Upper lobe of left lung (tissue), 6 donors: Measurements from ENCODE around the gene FAM216B. TPM values are rescaled to one million over a fixed set of nuclear protein-coding genes. Genes with fewer than 3 reads are reported as not detected.

Experiments used
- ATAC-seq, 2 donors: fragments of 200-7000 bp; cut with Tn5 transposase; one replicate each; pipeline ENCODE4 v1.9.1; 2022; ENCODE audit warnings: mild to moderate bottlenecking in 2 of 2, moderate library complexity in 2 of 2; ENCODE audit not compliant: low FRiP score in 2 of 2
- DNase-seq, 2 donors: peaks; one replicate each; pipeline ENCODE4 v3.0.0-alpha.2; 2019 to 2020
- H3K27ac ChIP-seq, 4 donors: fragments of 200-600 bp; sonication (generic); one replicate each; pipeline ENCODE4 v1.5.1; 2016 to 2019
- H3K27me3 ChIP-seq, 4 donors: fragments of 200-600 bp; sonication (generic); one replicate each; pipeline ENCODE4 v1.5.1; 2017 to 2019
- H3K36me3 ChIP-seq, 4 donors: fragments of 200-600 bp; sonication (generic); one replicate each; pipeline ENCODE4 v1.5.1; 2016 to 2019
- H3K4me1 ChIP-seq, 4 donors: fragments of 200-600 bp; sonication (generic); one replicate each; pipeline ENCODE4 v1.5.1; 2018 to 2019
- H3K4me3 ChIP-seq, 4 donors: fragments of 200-600 bp; sonication (generic); one replicate each; pipeline ENCODE4 v1.5.1; 2017 to 2019; ENCODE audit warnings: mild to moderate bottlenecking in 2 of 4, moderate library complexity in 1 of 4
- H3K9me3 ChIP-seq, 4 donors: fragments of 200-600 bp; sonication (generic); one replicate each; pipeline ENCODE4 v1.5.1; 2018 to 2019
- CTCF ChIP-seq, 6 experiments: fragments of 450-650 bp in 4 of 6; fragments of 200-600 bp in 2 of 6; sonication (generic) in 2 of 6; IDR thresholded peaks; one replicate each; pipeline ENCODE4 v1.5.1; 2016 to 2019; ENCODE audit warnings: antibody characterized with exemption in 6 of 6
- EP300 ChIP-seq, 4 donors: sonication (generic); formaldehyde crosslinking; IDR thresholded peaks; one replicate each; pipeline ENCODE4 v1.5.1; 2017; ENCODE audit warnings: antibody characterized with exemption in 4 of 4, control low read depth in 2 of 4
- POLR2A ChIP-seq, 4 donors: fragments of 450-650 bp; IDR thresholded peaks; one replicate each; pipeline ENCODE4 v1.5.1; 2016 to 2017; ENCODE audit warnings: antibody characterized with exemption in 4 of 4, mild to moderate bottlenecking in 2 of 4
- POLR2AphosphoS5 ChIP-seq, 2 donors: sonication (generic); formaldehyde crosslinking; IDR thresholded peaks; one replicate each; pipeline ENCODE4 v1.5.1; 2017; ENCODE audit warnings: antibody characterized with exemption in 2 of 2
- WGBS, 2 donors: methylation state at CpG; one replicate each; pipeline ENCODE4 v1.1.5; 2017 to 2018; 5-methylcytosine and 5-hydroxymethylcytosine counted together
- total RNA-seq, 6 donors: library from RNA; depleted of rRNA in 4 of 6; stranded (reverse); fragments of >200 nt in 4 of 6; gene quantifications; one replicate each; pipeline versions ENCODE4 v1.1.0 to v1.2.1, GENCODE V29; 2016 to 2021
- donor health status: DM: no; HTN: no; CAD: no; lungs with moderate emphysema.
- donor health status: DM: no; HTN: yes; CAD: no; lungs with severe emphysema.

FAM216B gene
- 10 to 100 TPM in 3 of 6 donors, 1 to 10 TPM in 2, under 1 TPM in 1; 0.43 to 60.5 (median 9.9) TPM for total RNA-seq

- no peaks in the 10 kb centered on the region for H3K36me3 ChIP-seq
- no peaks in the 10 kb centered on the region for H3K4me1 ChIP-seq
- H3K4me3 ChIP-seq = no peak within 1 kb of the TSS
- H3K9me3 ChIP-seq = no peaks in the 10 kb centered on the region
- TF ChIP-seq POLR2A (IDR thresholded peaks at IDR 0.05) (no peak), CTCF (IDR thresholded peaks at IDR 0.05) (no peak), EP300 (IDR thresholded peaks at IDR 0.05) (no peak)
- H3K27me3 ChIP-seq = no peaks in the 10 kb centered on the region
- WGBS, 2 donors = 58 to 64% methylated on average over 3 of the region's 3 CpGs
- no peak for DNase-seq
- H3K27ac ChIP-seq = no peak within 1 kb of the TSS
- no peak for ATAC-seq
Observed at GRCh38 chr13:42781352-42781751, at the start of gene FAM216B. FAM216B (plus strand) TSS chr13:42781584; CDS start chr13:42784068, 2,484 bp downstream.

- no peak for TF ChIP-seq EP300 (IDR thresholded peaks at IDR 0.05)
- TF ChIP-seq CTCF (IDR thresholded peaks at IDR 0.05) = no peak
- no peak for TF ChIP-seq POLR2A (IDR thresholded peaks at IDR 0.05)
- no peak for TF ChIP-seq POLR2AphosphoS5 (IDR thresholded peaks at IDR 0.05)
- Histone ChIP-seq H3K9me3 (no peaks in the 10 kb centered on the region), H3K36me3 (no peaks in the 10 kb centered on the region), H3K27me3 (no peaks in the 10 kb centered on the region), H3K27ac (no peak overlapping the region), H3K4me1 (no peaks in the 10 kb centered on the region), H3K4me3 (no peak overlapping the region)
- DNase-seq (no peak), ATAC-seq (no peak)
Observed at GRCh38 chr13:42732073-42732472, 49.3 kb upstream of the FAM216B start.

GRCh38 chr13:42733046-42733445 is 48.3 kb upstream of the FAM216B start:
- no peak for ATAC-seq
- H3K27ac ChIP-seq = no peak overlapping the region
- 95 to 96% methylated on average over 2 of the region's 2 CpGs for WGBS, 2 donors
- H3K36me3 ChIP-seq = no peaks in the 10 kb centered on the region
- H3K4me3 ChIP-seq = no peak overlapping the region
- no peak for DNase-seq
- TF ChIP-seq CTCF (IDR thresholded peaks at IDR 0.05) = no peak
- TF ChIP-seq POLR2A (IDR thresholded peaks at IDR 0.05) = no peak
- no peak for TF ChIP-seq EP300 (IDR thresholded peaks at IDR 0.05)
- TF ChIP-seq POLR2AphosphoS5 (IDR thresholded peaks at IDR 0.05) = no peak
- no peaks in the 10 kb centered on the region for H3K4me1 ChIP-seq
- no peaks in the 10 kb centered on the region for H3K27me3 ChIP-seq
- no peaks in the 10 kb centered on the region for H3K9me3 ChIP-seq

- no peak for ATAC-seq
- 89 to 91% methylated on average over 3 of the region's 3 CpGs for WGBS, 2 donors
- no peak for TF ChIP-seq POLR2A (IDR thresholded peaks at IDR 0.05)
- Histone ChIP-seq H3K27ac (no peak overlapping the region), H3K9me3 (no peaks in the 10 kb centered on the region), H3K4me1 (no peaks in the 10 kb centered on the region), H3K4me3 (no peak overlapping the region), H3K27me3 (no peaks in the 10 kb centered on the region), H3K36me3 (no peaks in the 10 kb centered on the region)
- DNase-seq = no peak
Observed at GRCh38 chr13:42735010-42735409, 46.4 kb upstream of the FAM216B start.

- no peaks in the 10 kb centered on the region for H3K27me3 ChIP-seq
- no peak overlapping the region for H3K27ac ChIP-seq
- TF ChIP-seq CTCF (IDR thresholded peaks at IDR 0.05) (no peak), EP300 (IDR thresholded peaks at IDR 0.05) (no peak), POLR2A (IDR thresholded peaks at IDR 0.05) (no peak), POLR2AphosphoS5 (IDR thresholded peaks at IDR 0.05) (no peak)
- ATAC-seq (no peak), DNase-seq (peak in 1 of 2 donors; percentile 68)
- H3K9me3 ChIP-seq = no peaks in the 10 kb centered on the region
- WGBS, 2 donors = 13 to 28% methylated on average over 1 of the region's 1 CpG
- no peak overlapping the region for H3K4me3 ChIP-seq
- H3K4me1 ChIP-seq = no peaks in the 10 kb centered on the region
- no peaks in the 10 kb centered on the region for H3K36me3 ChIP-seq
Observed at GRCh38 chr13:42740753-42741152, 40.6 kb upstream of the FAM216B start.
